HepG2 (cell line): Measurements from ENCODE around the gene OVCH1. TPM values are rescaled to one million over a fixed set of nuclear protein-coding genes. Genes with fewer than 3 reads are reported as not detected.

Experiments used
- GATA4 ChIP-seq: sonication (generic); IDR thresholded peaks from 2 replicates; pipeline ENCODE4 v1.6.1; 2016; ENCODE audit warnings: antibody characterized with exemption, low read depth, borderline replicate concordance
- GPN1 ChIP-seq: sonication (generic); formaldehyde crosslinking; IDR thresholded peaks from 2 replicates; pipeline ENCODE4 v1.5.1; 2020; ENCODE audit warnings: missing genetic modification reagents, borderline replicate concordance
- GTF3A ChIP-seq: sonication (generic); formaldehyde crosslinking; conservative IDR thresholded peaks from 2 replicates; pipeline ENCODE4 v1.4.0; 2020; ENCODE audit warnings: mild to moderate bottlenecking, missing genetic modification reagents
- HES4 ChIP-seq: sonication (generic); formaldehyde crosslinking; IDR thresholded peaks from 2 replicates; pipeline ENCODE4 v1.9.0; 2021; ENCODE audit warnings: mild to moderate bottlenecking, missing genetic modification reagents, borderline replicate concordance
- HNRNPLL ChIP-seq: fragments of 200-400 bp; formaldehyde crosslinking; IDR thresholded peaks from 2 replicates; pipeline ENCODE4 v1.6.1; 2017; ENCODE audit warnings: mild to moderate bottlenecking, low read depth, low read length; ENCODE audit not compliant: poor library complexity, severe bottlenecking
- MAF1 ChIP-seq: sonication (generic); formaldehyde crosslinking; IDR thresholded peaks from 2 replicates; pipeline ENCODE4 v1.5.0; 2020; ENCODE audit warnings: missing genetic modification reagents, borderline replicate concordance
- MED13 ChIP-seq: sonication (generic); formaldehyde crosslinking; IDR thresholded peaks from 2 replicates; pipeline ENCODE4 v1.5.0; 2020; ENCODE audit warnings: missing genetic modification reagents
- NRL ChIP-seq: sonication (generic); formaldehyde crosslinking; IDR thresholded peaks from 2 replicates; pipeline ENCODE4 v1.5.0; 2020; ENCODE audit warnings: missing genetic modification reagents, mild to moderate bottlenecking, moderate library complexity, borderline replicate concordance
- POGZ ChIP-seq: sonication (generic); formaldehyde crosslinking; IDR thresholded peaks from 2 replicates; pipeline ENCODE4 v1.4.0; 2020; ENCODE audit warnings: mild to moderate bottlenecking, missing genetic modification reagents
- RXRA ChIP-seq: sonication (generic); formaldehyde crosslinking; IDR thresholded peaks from 2 replicates; pipeline ENCODE4 v1.5.1; 2020; ENCODE audit warnings: missing genetic modification reagents
- ZNF143 ChIP-seq: sonication (generic); formaldehyde crosslinking; IDR thresholded peaks from 2 replicates; pipeline ENCODE4 v1.4.0; 2020; ENCODE audit warnings: missing genetic modification reagents
- ZNF263 ChIP-seq: sonication (generic); formaldehyde crosslinking; IDR thresholded peaks from 2 replicates; pipeline ENCODE4 v1.4.0; 2020; ENCODE audit warnings: missing genetic modification reagents
- ZNF496 ChIP-seq: sonication (generic); formaldehyde crosslinking; IDR thresholded peaks from 2 replicates; pipeline ENCODE4 v1.8.1; 2023; ENCODE audit warnings: mild to moderate bottlenecking, moderate library complexity, missing genetic modification reagents; ENCODE audit not compliant: insufficient replicate concordance
- ZNF547 ChIP-seq: sonication (generic); formaldehyde crosslinking; IDR thresholded peaks from 2 replicates; pipeline ENCODE4 v1.5.1; 2020; ENCODE audit warnings: mild to moderate bottlenecking, missing genetic modification reagents
- ZNF781 ChIP-seq: sonication (generic); formaldehyde crosslinking; IDR thresholded peaks from 2 replicates; pipeline ENCODE4 v1.5.1; 2020; ENCODE audit warnings: borderline replicate concordance, mild to moderate bottlenecking, missing genetic modification reagents; ENCODE audit errors: not compliant biosample characterization
- ZNF83 ChIP-seq: sonication (generic); formaldehyde crosslinking; IDR thresholded peaks from 2 replicates; pipeline ENCODE4 v1.4.0; 2020; ENCODE audit warnings: missing genetic modification reagents, mild to moderate bottlenecking, borderline replicate concordance
- polyA plus RNA-seq, 8 experiments: library from polyadenylated mRNA; depleted of rRNA in 3 of 8; stranded (reverse) in 7 of 8; unstranded in 1 of 8; fragments of >200 nt; fragmentation: Illumina TruSeq in 4 of 8; extraction: Trizol in 4 of 8; gene quantifications; 2 replicates each; pipeline versions ENCODE4 v1.2.1 to v1.2.3, GENCODE V29; 2011 to 2016; ENCODE audit warnings: low read depth in 4 of 8, missing spikeins in 1 of 8, mixed read lengths in 1 of 8; ENCODE audit not compliant: insufficient read depth in 1 of 8
- total RNA-seq, 5 experiments: library from RNA; depleted of rRNA; stranded (reverse); fragments of >200 nt; fragmentation: Illumina TruSeq; extraction: Trizol; gene quantifications; 2 replicates each; pipeline ENCODE4 v1.2.3, GENCODE V29; 2016; ENCODE audit warnings: low read depth in 1 of 5
- TF ChIP-seq, protein P1 (sequence below): IDR thresholded peaks from 2 replicates; pipeline ENCODE4 v1.6.1; 2016
- TF ChIP-seq, protein P2 (sequence below): sonication (generic); formaldehyde crosslinking; IDR thresholded peaks from 2 replicates; pipeline ENCODE4 v1.4.0; 2020; ENCODE audit warnings: mild to moderate bottlenecking, missing genetic modification reagents
- TF ChIP-seq, protein P3 (sequence below): sonication (generic); formaldehyde crosslinking; IDR thresholded peaks from 2 replicates; pipeline ENCODE4 v1.4.0; 2020; ENCODE audit warnings: mild to moderate bottlenecking, missing genetic modification reagents
- TF ChIP-seq, protein P4 (sequence below): sonication (generic); formaldehyde crosslinking; conservative IDR thresholded peaks from 2 replicates; pipeline ENCODE4 v1.4.0; 2020; ENCODE audit warnings: missing genetic modification reagents
- TF ChIP-seq, protein P5 (sequence below): sonication (generic); formaldehyde crosslinking; IDR thresholded peaks from 2 replicates; pipeline ENCODE4 v1.5.1; 2020; ENCODE audit warnings: missing genetic modification reagents, mild to moderate bottlenecking, borderline replicate concordance

The OVCH1 gene
- total and polyA plus RNA-seq, 2 of the 13 experiments (the other 11 are each of a cell fraction or from before 2014, with no cell fraction given): not detected

DNA sequence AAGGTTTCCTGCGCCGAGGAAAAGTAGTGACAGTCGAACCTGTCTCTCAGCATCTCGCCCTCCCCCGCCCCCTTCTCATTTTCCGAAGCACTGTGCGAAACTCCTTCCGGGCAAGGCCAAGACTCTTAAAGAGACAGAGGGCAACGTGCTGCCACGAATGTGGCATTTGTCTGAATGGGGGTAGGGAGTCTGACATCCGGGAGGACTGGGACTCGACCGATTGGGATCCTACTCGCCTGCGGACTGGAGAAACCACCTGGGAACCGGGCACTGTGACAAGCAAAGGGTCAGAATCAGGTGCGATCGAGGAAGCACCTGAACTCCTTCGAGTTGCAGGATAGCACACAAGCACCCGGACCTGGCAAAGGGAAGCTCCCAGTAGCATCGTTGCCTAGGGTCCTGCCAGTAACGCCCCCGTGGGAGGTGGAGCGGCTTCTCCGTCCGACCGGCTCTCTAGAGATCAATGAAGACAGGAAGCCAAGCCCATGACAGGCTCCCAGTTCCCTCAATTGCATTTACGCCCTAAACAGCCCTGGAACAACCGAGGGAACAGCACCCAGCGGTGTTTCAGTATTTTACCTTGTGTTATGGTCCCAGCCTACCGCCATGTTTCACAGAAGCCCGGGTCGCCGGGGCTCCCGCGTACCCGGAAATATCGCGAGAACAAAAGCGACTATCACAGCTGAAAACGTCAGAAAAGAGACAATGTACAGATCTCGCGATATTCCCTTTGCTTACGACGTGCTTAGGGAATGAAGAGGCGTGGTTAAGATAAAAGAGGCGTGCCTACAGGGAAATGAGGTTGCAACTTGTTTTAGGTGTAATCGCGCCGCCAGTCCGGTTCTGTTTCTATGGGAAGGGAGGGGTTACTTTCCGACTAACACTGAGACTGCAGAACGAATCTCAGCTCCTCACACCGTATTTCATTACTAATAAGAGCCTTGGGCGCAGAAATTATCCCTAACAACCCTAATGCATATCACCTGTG is 116.7 kb downstream of the OVCH1 start, which contains the start of gene ERGIC2 (continued):
- TF ChIP-seq HES4 (no peak), GATA4 (no peak), ZNF83 (CRISPR knock-in tag) (no peak), RXRA (CRISPR knock-in tag) (peak; percentile 29; the same call in 1 of the 2 replicates), GPN1 (CRISPR knock-in tag) (no peak), ZNF263 (CRISPR knock-in tag) (peak; percentile 61), GTF3A (CRISPR knock-in tag) (no peak), ZNF547 (no peak), ZNF496 (CRISPR knock-in tag) (no peak), POGZ (CRISPR knock-in tag) (peak; percentile 96), ZNF143 (CRISPR knock-in tag) (no peak), MED13 (CRISPR knock-in tag) (no peak), MAF1 (CRISPR knock-in tag) (no peak), ZNF781 (CRISPR knock-in tag) (no peak), HNRNPLL (no peak), NRL (CRISPR knock-in tag) (0 out of 2 replicates have a peak, but pooled peaks have one; percentile 23)
- TF ChIP-seq, protein P1, sequence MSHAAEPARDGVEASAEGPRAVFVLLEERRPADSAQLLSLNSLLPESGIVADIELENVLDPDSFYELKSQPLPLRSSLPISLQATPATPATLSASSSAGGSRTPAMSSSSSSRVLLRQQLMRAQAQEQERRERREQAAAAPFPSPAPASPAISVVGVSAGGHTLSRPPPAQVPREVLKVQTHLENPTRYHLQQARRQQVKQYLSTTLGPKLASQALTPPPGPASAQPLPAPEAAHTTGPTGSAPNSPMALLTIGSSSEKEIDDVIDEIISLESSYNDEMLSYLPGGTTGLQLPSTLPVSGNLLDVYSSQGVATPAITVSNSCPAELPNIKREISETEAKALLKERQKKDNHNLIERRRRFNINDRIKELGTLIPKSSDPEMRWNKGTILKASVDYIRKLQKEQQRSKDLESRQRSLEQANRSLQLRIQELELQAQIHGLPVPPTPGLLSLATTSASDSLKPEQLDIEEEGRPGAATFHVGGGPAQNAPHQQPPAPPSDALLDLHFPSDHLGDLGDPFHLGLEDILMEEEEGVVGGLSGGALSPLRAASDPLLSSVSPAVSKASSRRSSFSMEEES (CRISPR knock-in tag): peak; percentile 36; the same call in 1 of the 2 replicates
- TF ChIP-seq, protein P2, sequence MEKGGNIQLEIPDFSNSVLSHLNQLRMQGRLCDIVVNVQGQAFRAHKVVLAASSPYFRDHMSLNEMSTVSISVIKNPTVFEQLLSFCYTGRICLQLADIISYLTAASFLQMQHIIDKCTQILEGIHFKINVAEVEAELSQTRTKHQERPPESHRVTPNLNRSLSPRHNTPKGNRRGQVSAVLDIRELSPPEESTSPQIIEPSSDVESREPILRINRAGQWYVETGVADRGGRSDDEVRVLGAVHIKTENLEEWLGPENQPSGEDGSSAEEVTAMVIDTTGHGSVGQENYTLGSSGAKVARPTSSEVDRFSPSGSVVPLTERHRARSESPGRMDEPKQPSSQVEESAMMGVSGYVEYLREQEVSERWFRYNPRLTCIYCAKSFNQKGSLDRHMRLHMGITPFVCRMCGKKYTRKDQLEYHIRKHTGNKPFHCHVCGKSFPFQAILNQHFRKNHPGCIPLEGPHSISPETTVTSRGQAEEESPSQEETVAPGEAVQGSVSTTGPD (CRISPR knock-in tag): no peak
- TF ChIP-seq, protein P3, sequence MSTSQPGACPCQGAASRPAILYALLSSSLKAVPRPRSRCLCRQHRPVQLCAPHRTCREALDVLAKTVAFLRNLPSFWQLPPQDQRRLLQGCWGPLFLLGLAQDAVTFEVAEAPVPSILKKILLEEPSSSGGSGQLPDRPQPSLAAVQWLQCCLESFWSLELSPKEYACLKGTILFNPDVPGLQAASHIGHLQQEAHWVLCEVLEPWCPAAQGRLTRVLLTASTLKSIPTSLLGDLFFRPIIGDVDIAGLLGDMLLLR (CRISPR knock-in tag): no peak
- TF ChIP-seq, protein P4, sequence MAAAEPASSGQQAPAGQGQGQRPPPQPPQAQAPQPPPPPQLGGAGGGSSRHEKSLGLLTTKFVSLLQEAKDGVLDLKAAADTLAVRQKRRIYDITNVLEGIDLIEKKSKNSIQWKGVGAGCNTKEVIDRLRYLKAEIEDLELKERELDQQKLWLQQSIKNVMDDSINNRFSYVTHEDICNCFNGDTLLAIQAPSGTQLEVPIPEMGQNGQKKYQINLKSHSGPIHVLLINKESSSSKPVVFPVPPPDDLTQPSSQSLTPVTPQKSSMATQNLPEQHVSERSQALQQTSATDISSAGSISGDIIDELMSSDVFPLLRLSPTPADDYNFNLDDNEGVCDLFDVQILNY: no peak
- TF ChIP-seq, protein P5, sequence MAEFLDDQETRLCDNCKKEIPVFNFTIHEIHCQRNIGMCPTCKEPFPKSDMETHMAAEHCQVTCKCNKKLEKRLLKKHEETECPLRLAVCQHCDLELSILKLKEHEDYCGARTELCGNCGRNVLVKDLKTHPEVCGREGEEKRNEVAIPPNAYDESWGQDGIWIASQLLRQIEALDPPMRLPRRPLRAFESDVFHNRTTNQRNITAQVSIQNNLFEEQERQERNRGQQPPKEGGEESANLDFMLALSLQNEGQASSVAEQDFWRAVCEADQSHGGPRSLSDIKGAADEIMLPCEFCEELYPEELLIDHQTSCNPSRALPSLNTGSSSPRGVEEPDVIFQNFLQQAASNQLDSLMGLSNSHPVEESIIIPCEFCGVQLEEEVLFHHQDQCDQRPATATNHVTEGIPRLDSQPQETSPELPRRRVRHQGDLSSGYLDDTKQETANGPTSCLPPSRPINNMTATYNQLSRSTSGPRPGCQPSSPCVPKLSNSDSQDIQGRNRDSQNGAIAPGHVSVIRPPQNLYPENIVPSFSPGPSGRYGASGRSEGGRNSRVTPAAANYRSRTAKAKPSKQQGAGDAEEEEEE (CRISPR knock-in tag): no peak
